Mucosa of stomach (tissue), 1 donor: Measurements from ENCODE around the gene CD109.
"Not testable (repeated sequence)": the region's sequence is repeated elsewhere in the genome, so short reads cannot be mapped to it uniquely, and the experiment has no call there.

Experiments used
- H3K27me3 ChIP-seq: one replicate; pipeline ENCODE4 v1.7.0; 2013; ENCODE audit warnings: mild to moderate bottlenecking, low read length; ENCODE audit not compliant: control insufficient read depth, insufficient read depth
- H3K36me3 ChIP-seq: one replicate; pipeline ENCODE4 v1.7.0; 2013; ENCODE audit warnings: low read length; ENCODE audit not compliant: control insufficient read depth, insufficient read depth
- H3K4me1 ChIP-seq: one replicate; pipeline ENCODE4 v1.7.0; 2013; ENCODE audit warnings: mild to moderate bottlenecking, low read length; ENCODE audit not compliant: control insufficient read depth, insufficient read depth
- H3K4me3 ChIP-seq: one replicate; pipeline ENCODE4 v1.7.0; 2013; ENCODE audit warnings: low read length
- H3K9ac ChIP-seq: one replicate; pipeline ENCODE4 v1.7.0; 2013; ENCODE audit warnings: mild to moderate bottlenecking, low read length, moderate library complexity
- H3K9me3 ChIP-seq: one replicate; pipeline ENCODE4 v1.7.0; 2013; ENCODE audit warnings: mild to moderate bottlenecking, low read length, moderate library complexity; ENCODE audit not compliant: control insufficient read depth
- donor health status: Pancreatic carcinoma.

The CD109 gene

GRCh38 chr6:73844696-73845095 is 148.7 kb downstream of the CD109 start:
- not testable (repeated sequence) for H3K4me1 ChIP-seq, H3K36me3 ChIP-seq, H3K4me3 ChIP-seq, H3K27me3 ChIP-seq, H3K9me3 ChIP-seq, H3K9ac ChIP-seq

- not testable (repeated sequence) for H3K27me3 ChIP-seq, H3K36me3 ChIP-seq, H3K4me1 ChIP-seq, H3K9me3 ChIP-seq, H3K9ac ChIP-seq, H3K4me3 ChIP-seq
These were observed 155.0 kb downstream of the CD109 start for GRCh38 chr6:73851048-73851447.

- no peaks in the 10 kb centered on the region for H3K36me3 ChIP-seq
- H3K27me3 ChIP-seq: no peaks in the 10 kb centered on the region
- no peaks in the 10 kb centered on the region for H3K9me3 ChIP-seq
- no peak overlapping the region for H3K4me3 ChIP-seq
- H3K9ac ChIP-seq: no peak overlapping the region
- no peaks in the 10 kb centered on the region for H3K4me1 ChIP-seq
These were observed 159.2 kb downstream of the CD109 start for GRCh38 chr6:73854998-73855718.

- H3K36me3 ChIP-seq: no peaks in the 10 kb centered on the region
- H3K9ac ChIP-seq: no peak overlapping the region
- no peaks in the 10 kb centered on the region for H3K4me1 ChIP-seq
- no peaks in the 10 kb centered on the region for H3K27me3 ChIP-seq
- no peaks in the 10 kb centered on the region for H3K9me3 ChIP-seq
- H3K4me3 ChIP-seq: no peak overlapping the region
These were observed 161.4 kb downstream of the CD109 start for GRCh38 chr6:73857341-73857890.

- Histone ChIP-seq H3K4me3 (no peak overlapping the region), H3K36me3 (no peaks in the 10 kb centered on the region), H3K4me1 (no peaks in the 10 kb centered on the region), H3K9ac (no peak overlapping the region), H3K27me3 (no peaks in the 10 kb centered on the region), H3K9me3 (no peaks in the 10 kb centered on the region)
These were observed 162.4 kb downstream of the CD109 start for GRCh38 chr6:73858376-73858775.

- H3K4me1 ChIP-seq: no peaks in the 10 kb centered on the region
- H3K9me3 ChIP-seq: no peaks in the 10 kb centered on the region
- H3K27me3 ChIP-seq: no peaks in the 10 kb centered on the region
These were observed 164.3 kb downstream of the CD109 start for GRCh38 chr6:73860303-73860702.

GRCh38 chr6:73866305-73866704 is 170.3 kb downstream of the CD109 start:
- H3K4me3 ChIP-seq: no peak overlapping the region
- H3K27me3 ChIP-seq: no peaks in the 10 kb centered on the region
- H3K36me3 ChIP-seq: no peaks in the 10 kb centered on the region
- no peaks in the 10 kb centered on the region for H3K4me1 ChIP-seq
- no peaks in the 10 kb centered on the region for H3K9me3 ChIP-seq
- H3K9ac ChIP-seq: no peak overlapping the region

More at GRCh38 chr6:73860303-73860702, 164.3 kb downstream of the CD109 start:
- no peak overlapping the region for H3K4me3 ChIP-seq
- H3K9ac ChIP-seq: no peak overlapping the region
- no peaks in the 10 kb centered on the region for H3K36me3 ChIP-seq

GRCh38 chr6:73867411-73867810 is 171.4 kb downstream of the CD109 start:
- Histone ChIP-seq H3K4me1 (no peaks in the 10 kb centered on the region), H3K9ac (no peak overlapping the region), H3K4me3 (no peak overlapping the region), H3K27me3 (no peaks in the 10 kb centered on the region), H3K36me3 (no peaks in the 10 kb centered on the region), H3K9me3 (no peaks in the 10 kb centered on the region)

GRCh38 chr6:73870907-73871306 is 174.9 kb downstream of the CD109 start:
- Histone ChIP-seq H3K9ac (no peak overlapping the region), H3K36me3 (no peaks in the 10 kb centered on the region), H3K4me3 (no peak overlapping the region), H3K9me3 (no peaks in the 10 kb centered on the region), H3K27me3 (no peaks in the 10 kb centered on the region), H3K4me1 (no peaks in the 10 kb centered on the region)

GRCh38 chr6:73873081-73873480 is 177.1 kb downstream of the CD109 start:
- no peaks in the 10 kb centered on the region for H3K36me3 ChIP-seq
- H3K4me1 ChIP-seq: no peaks in the 10 kb centered on the region
- no peaks in the 10 kb centered on the region for H3K9me3 ChIP-seq
- no peaks in the 10 kb centered on the region for H3K27me3 ChIP-seq
- H3K9ac ChIP-seq: no peak overlapping the region
- no peak overlapping the region for H3K4me3 ChIP-seq
